Ishikawa (cell line): ENCODE results near the gene PRKD2.

Experiments
- CEBPB ChIP-seq: IDR thresholded peaks from 2 replicates; pipeline ENCODE4 v1.6.1; 2012
- CREB1 ChIP-seq: IDR thresholded peaks from 2 replicates; pipeline ENCODE4 v1.6.1; 2012; ENCODE audit warnings: low read depth
- EGR1 ChIP-seq: IDR thresholded peaks from 2 replicates; pipeline ENCODE4 v1.6.1; 2012
- EP300 ChIP-seq: IDR thresholded peaks from 2 replicates; pipeline ENCODE4 v1.6.1; 2012; ENCODE audit warnings: borderline replicate concordance
- FOXM1 ChIP-seq: IDR thresholded peaks from 2 replicates; pipeline ENCODE4 v1.6.1; 2012; ENCODE audit warnings: low read depth, borderline replicate concordance
- MAX ChIP-seq: IDR thresholded peaks from 2 replicates; pipeline ENCODE4 v1.6.1; 2012
- NFIC ChIP-seq: IDR thresholded peaks from 2 replicates; pipeline ENCODE4 v1.6.1; 2012
- RAD21 ChIP-seq: IDR thresholded peaks from 2 replicates; pipeline ENCODE4 v1.6.1; 2012; ENCODE audit warnings: low read depth
- REST ChIP-seq: IDR thresholded peaks from 2 replicates; pipeline ENCODE4 v1.6.1; 2012; ENCODE audit warnings: low read depth, mild to moderate bottlenecking
- TAF1 ChIP-seq: IDR thresholded peaks from 2 replicates; pipeline ENCODE4 v1.6.1; 2012; ENCODE audit warnings: low read depth, mild to moderate bottlenecking
- TCF12 ChIP-seq: IDR thresholded peaks from 2 replicates; pipeline ENCODE4 v1.6.1; 2012; ENCODE audit warnings: low read depth
- TEAD4 ChIP-seq: IDR thresholded peaks from 2 replicates; pipeline ENCODE4 v1.6.1; 2012
- YY1 ChIP-seq: IDR thresholded peaks from 2 replicates; pipeline ENCODE4 v1.6.1; 2012; ENCODE audit warnings: low read depth
- ZBTB7A ChIP-seq: IDR thresholded peaks from 2 replicates; pipeline ENCODE4 v1.6.1; 2012; ENCODE audit warnings: low read depth
- TF ChIP-seq, protein P1 (sequence below): IDR thresholded peaks from 2 replicates; pipeline ENCODE4 v1.6.1; 2012

Gene PRKD2

GRCh38 chr19:46717716-46718143, 816 bp upstream of the PRKD2 start:
- TF ChIP-seq, protein P1, sequence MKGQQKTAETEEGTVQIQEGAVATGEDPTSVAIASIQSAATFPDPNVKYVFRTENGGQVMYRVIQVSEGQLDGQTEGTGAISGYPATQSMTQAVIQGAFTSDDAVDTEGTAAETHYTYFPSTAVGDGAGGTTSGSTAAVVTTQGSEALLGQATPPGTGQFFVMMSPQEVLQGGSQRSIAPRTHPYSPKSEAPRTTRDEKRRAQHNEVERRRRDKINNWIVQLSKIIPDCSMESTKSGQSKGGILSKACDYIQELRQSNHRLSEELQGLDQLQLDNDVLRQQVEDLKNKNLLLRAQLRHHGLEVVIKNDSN, result no peak
- TF ChIP-seq EGR1, result no peak
- no peak for TF ChIP-seq MAX
- TF ChIP-seq TCF12, result no peak
- no peak for TF ChIP-seq CREB1
- no peak for TF ChIP-seq EP300
- no peak for TF ChIP-seq CEBPB
- no peak for TF ChIP-seq TAF1
- TF ChIP-seq RAD21, result no peak
- TF ChIP-seq NFIC, result no peak
- TF ChIP-seq ZBTB7A, result no peak
- TF ChIP-seq FOXM1, result no peak
- TF ChIP-seq REST, result no peak
- no peak for TF ChIP-seq YY1

GRCh38 chr19:46716672-46717033, 261 bp downstream of the PRKD2 start:
- TF ChIP-seq TAF1 (no peak), TEAD4 (no peak), REST (no peak), NFIC (no peak), FOXM1 (no peak), RAD21 (no peak), EP300 (no peak), CREB1 (no peak), CEBPB (no peak), TCF12 (no peak), ZBTB7A (no peak), MAX (no peak), YY1 (no peak), EGR1 (no peak)
- TF ChIP-seq, protein P1, result no peak

GRCh38 chr19:46715975-46716671, 791 bp downstream of the PRKD2 start:
- TF ChIP-seq RAD21 (no peak), FOXM1 (no peak)

DNA sequence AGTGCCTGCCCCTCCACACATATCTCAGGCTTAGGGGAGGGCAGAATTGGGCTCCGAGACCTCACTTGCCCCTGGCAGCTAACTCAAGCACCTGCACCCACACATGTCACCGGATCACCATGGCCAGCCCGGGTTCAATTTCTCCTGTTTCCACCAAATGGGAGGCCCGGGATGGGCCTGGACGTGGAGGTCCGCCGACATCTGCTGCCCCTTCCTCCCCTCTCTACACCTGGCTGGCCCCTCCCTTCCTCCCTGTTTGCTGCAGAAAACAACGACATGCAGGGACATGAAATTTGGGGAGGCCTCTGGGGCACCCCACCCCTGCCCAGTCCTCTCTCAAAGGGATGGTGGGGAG, 1.3 kb downstream of the PRKD2 start:
- TF ChIP-seq REST (no peak), ZBTB7A (no peak), CREB1 (no peak), TCF12 (no peak), MAX (no peak), EP300 (no peak), EGR1 (no peak), RAD21 (no peak), TEAD4 (no peak)
- TF ChIP-seq, protein P1, result no peak
